Fibroblast of pulmonary artery (primary cell): Measurements from ENCODE around the gene IFT57.

ENCODE experiments used
- DNase-seq: peaks from one replicate; pipeline ENCODE4 v3.0.0-alpha.2; 2010; ENCODE audit warnings: low read depth
- H3K4me3 ChIP-seq: replicated peaks from 2 replicates; pipeline ENCODE4 v1.5.1; 2011; ENCODE audit warnings: low read depth, mild to moderate bottlenecking, control low read depth, low read length, moderate library complexity
- CTCF ChIP-seq: IDR thresholded peaks from 2 replicates; pipeline ENCODE4 v1.5.1; 2011; ENCODE audit warnings: mild to moderate bottlenecking, control low read depth, low read length, inconsistent platforms; ENCODE audit errors: missing control alignments

The IFT57 gene

GRCh38 chr3:108184824-108185223 lies 37.4 kb downstream of the IFT57 start:
- DNase-seq: no peak
- no peak for TF ChIP-seq CTCF
- no peak overlapping the region for H3K4me3 ChIP-seq

- no peak for TF ChIP-seq CTCF
- no peak for DNase-seq
Observed at GRCh38 chr3:108183971-108184370, 38.3 kb downstream of the IFT57 start.

GRCh38 chr3:108183181-108183580 lies 39.0 kb downstream of the IFT57 start:
- H3K4me3 ChIP-seq: no peak overlapping the region
- TF ChIP-seq CTCF: no peak
- no peak for DNase-seq

More at GRCh38 chr3:108183971-108184370, 38.3 kb downstream of the IFT57 start:
- no peak overlapping the region for H3K4me3 ChIP-seq

- no peak for TF ChIP-seq CTCF
- peak; percentile 10 for DNase-seq
- H3K4me3 ChIP-seq: no peak overlapping the region
Observed at GRCh38 chr3:108182339-108182738, 39.9 kb downstream of the IFT57 start.

GRCh38 chr3:108181172-108181571 lies 41.1 kb downstream of the IFT57 start:
- no peak for TF ChIP-seq CTCF
- DNase-seq: no peak
- H3K4me3 ChIP-seq: no peak overlapping the region

- DNase-seq: peak; percentile 31
- no peak for TF ChIP-seq CTCF
- no peak overlapping the region for H3K4me3 ChIP-seq
Observed at GRCh38 chr3:108180194-108180593, 42.0 kb downstream of the IFT57 start.

- no peak overlapping the region for H3K4me3 ChIP-seq
- peak; percentile 62 for DNase-seq
- TF ChIP-seq CTCF: no peak
Observed at GRCh38 chr3:108178676-108179075, 43.5 kb downstream of the IFT57 start.
